ENCODE data around the gene TAF15. TPM values are rescaled to one million over a fixed set of nuclear protein-coding genes. Genes with fewer than 3 reads are reported as not detected.

TAF15 gene
- total RNA-seq, 1 donor from 2014 or later: 180 TPM

- DNase-seq: no peak
- Mint-ChIP-seq H3K4me1 (ENCODE audit: low read depth, unreplicated experiment) (peaks cover 3% of the 10 kb centered on the region), H3K27me3 (ENCODE audit: unreplicated experiment) (peaks cover 3% of the 10 kb centered on the region), H3K9me3 (ENCODE audit: unreplicated experiment) (peaks cover 5% of the 10 kb centered on the region), H3K36me3 (ENCODE audit: unreplicated experiment) (no peaks in the 10 kb centered on the region), H3K27ac (ENCODE audit: unreplicated experiment) (no peak overlapping the region), H3K4me3 (ENCODE audit: unreplicated experiment) (no peak overlapping the region)
- TF ChIP-seq, protein P1, sequence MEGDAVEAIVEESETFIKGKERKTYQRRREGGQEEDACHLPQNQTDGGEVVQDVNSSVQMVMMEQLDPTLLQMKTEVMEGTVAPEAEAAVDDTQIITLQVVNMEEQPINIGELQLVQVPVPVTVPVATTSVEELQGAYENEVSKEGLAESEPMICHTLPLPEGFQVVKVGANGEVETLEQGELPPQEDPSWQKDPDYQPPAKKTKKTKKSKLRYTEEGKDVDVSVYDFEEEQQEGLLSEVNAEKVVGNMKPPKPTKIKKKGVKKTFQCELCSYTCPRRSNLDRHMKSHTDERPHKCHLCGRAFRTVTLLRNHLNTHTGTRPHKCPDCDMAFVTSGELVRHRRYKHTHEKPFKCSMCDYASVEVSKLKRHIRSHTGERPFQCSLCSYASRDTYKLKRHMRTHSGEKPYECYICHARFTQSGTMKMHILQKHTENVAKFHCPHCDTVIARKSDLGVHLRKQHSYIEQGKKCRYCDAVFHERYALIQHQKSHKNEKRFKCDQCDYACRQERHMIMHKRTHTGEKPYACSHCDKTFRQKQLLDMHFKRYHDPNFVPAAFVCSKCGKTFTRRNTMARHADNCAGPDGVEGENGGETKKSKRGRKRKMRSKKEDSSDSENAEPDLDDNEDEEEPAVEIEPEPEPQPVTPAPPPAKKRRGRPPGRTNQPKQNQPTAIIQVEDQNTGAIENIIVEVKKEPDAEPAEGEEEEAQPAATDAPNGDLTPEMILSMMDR (IDR thresholded peaks at IDR 0.05; ENCODE audit: partially characterized antibody, unreplicated experiment): no peak
Measured at GRCh38 chr17:35766903-35767510, 42.3 kb upstream of the TAF15 start.

GRCh38 chr17:35768797-35769196, 40.5 kb upstream of the TAF15 start:
- no peak for DNase-seq
- peaks cover 6% of the 10 kb centered on the region for H3K4me1 Mint-ChIP-seq (ENCODE audit: low read depth, unreplicated experiment)

GRCh38 chr17:35769895-35770486, 39.3 kb upstream of the TAF15 start:
- Mint-ChIP-seq H3K4me1 (ENCODE audit: low read depth, unreplicated experiment) (peaks cover 14% of the 10 kb centered on the region), H3K36me3 (ENCODE audit: unreplicated experiment) (no peaks in the 10 kb centered on the region), H3K9me3 (ENCODE audit: unreplicated experiment) (peaks cover 2% of the 10 kb centered on the region), H3K27me3 (ENCODE audit: unreplicated experiment) (peaks cover 3% of the 10 kb centered on the region), H3K27ac (ENCODE audit: unreplicated experiment) (no peak overlapping the region), H3K4me3 (ENCODE audit: unreplicated experiment) (no peak overlapping the region)
- TF ChIP-seq, protein P1 (IDR thresholded peaks at IDR 0.05; ENCODE audit: partially characterized antibody, unreplicated experiment): peak; percentile 46
- no peak for DNase-seq

More at GRCh38 chr17:35768797-35769196, 40.5 kb upstream of the TAF15 start:
- Mint-ChIP-seq H3K9me3 (ENCODE audit: unreplicated experiment) (peaks cover 5% of the 10 kb centered on the region), H3K27ac (ENCODE audit: unreplicated experiment) (no peak overlapping the region), H3K4me3 (ENCODE audit: unreplicated experiment) (no peak overlapping the region), H3K36me3 (ENCODE audit: unreplicated experiment) (no peaks in the 10 kb centered on the region), H3K27me3 (ENCODE audit: unreplicated experiment) (peaks cover 3% of the 10 kb centered on the region)
- TF ChIP-seq, protein P1 (IDR thresholded peaks at IDR 0.05; ENCODE audit: partially characterized antibody, unreplicated experiment): no peak

DNA sequence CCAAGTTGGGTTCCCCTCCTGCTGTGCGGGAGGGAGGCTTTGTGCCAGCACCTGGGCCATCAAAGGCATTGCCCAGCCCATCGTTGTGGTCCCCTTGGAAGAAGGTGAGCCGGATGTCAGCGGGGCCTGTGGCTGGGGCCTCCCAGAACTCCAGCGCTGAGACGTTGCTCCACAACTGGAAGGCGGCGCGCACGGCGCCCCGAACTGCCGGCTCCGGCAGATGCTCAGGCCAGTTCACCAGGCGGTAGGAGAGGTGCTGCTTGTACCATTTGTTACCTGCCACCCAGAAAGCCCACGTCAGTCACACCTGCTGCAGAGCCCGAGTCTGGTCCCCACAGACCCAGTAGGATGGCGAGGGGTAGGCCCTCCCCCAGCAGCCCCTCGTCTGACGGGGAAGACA, 36.2 kb upstream of the TAF15 start:
- peaks cover 14% of the 10 kb centered on the region for H3K4me1 Mint-ChIP-seq (ENCODE audit: low read depth, unreplicated experiment)
- no peak for DNase-seq
- peaks cover 1% of the 10 kb centered on the region for H3K9me3 Mint-ChIP-seq (ENCODE audit: unreplicated experiment)

More for the DNA sequence above, 36.2 kb upstream of the TAF15 start:
- no peaks in the 10 kb centered on the region for H3K27me3 Mint-ChIP-seq (ENCODE audit: unreplicated experiment)
- no peak overlapping the region for H3K27ac Mint-ChIP-seq (ENCODE audit: unreplicated experiment)
- TF ChIP-seq, protein P1 (IDR thresholded peaks at IDR 0.05; ENCODE audit: partially characterized antibody, unreplicated experiment): no peak
- no peaks in the 10 kb centered on the region for H3K36me3 Mint-ChIP-seq (ENCODE audit: unreplicated experiment)
- no peak overlapping the region for H3K4me3 Mint-ChIP-seq (ENCODE audit: unreplicated experiment)

Data from glutamatergic neuron (in vitro differentiated cells).